Peyer's patch (tissue), 4 donors: ENCODE data around the gene TNFRSF13B. TPM values are rescaled to one million over a fixed set of nuclear protein-coding genes. Genes with fewer than 3 reads are reported as not detected.

Experiments used
- DNase-seq, 3 donors: peaks; one replicate each; pipeline ENCODE4 v3.0.0-alpha.2; 2017 to 2019
- H3K27ac ChIP-seq, 4 donors: fragments of 200-600 bp; sonication (generic); one replicate each; pipeline ENCODE4 v1.5.1; 2016 to 2019
- H3K27me3 ChIP-seq, 2 donors: fragments of 200-600 bp; sonication (generic); one replicate each; pipeline ENCODE4 v1.5.1; 2019
- H3K36me3 ChIP-seq, 3 donors: fragments of 200-600 bp; sonication (generic); one replicate each; pipeline ENCODE4 v1.5.1; 2016 to 2019
- H3K4me1 ChIP-seq, 4 donors: fragments of 200-600 bp; sonication (generic); one replicate each; pipeline ENCODE4 v1.5.1; 2016 to 2019
- H3K4me3 ChIP-seq, 4 donors: fragments of 200-600 bp; sonication (generic); 1 replicate in 3 of 4; 2 replicates in 1 of 4; pipeline ENCODE4 v1.5.1; 2016 to 2019; ENCODE audit warnings: mild to moderate bottlenecking in 1 of 4
- H3K9me3 ChIP-seq, 4 donors: fragments of 200-600 bp; sonication (generic); one replicate each; pipeline ENCODE4 v1.5.1; 2016 to 2019; ENCODE audit warnings: mild to moderate bottlenecking in 1 of 4
- CTCF ChIP-seq, 6 experiments: fragments of 450-650 bp in 4 of 6; fragments of 200-600 bp in 2 of 6; sonication (generic) in 1 of 6; IDR thresholded peaks; one replicate each; pipeline ENCODE4 v1.5.1; 2017 to 2019; ENCODE audit warnings: antibody characterized with exemption in 6 of 6, mild to moderate bottlenecking in 3 of 6, moderate library complexity in 1 of 6
- POLR2A ChIP-seq, 2 donors: fragments of 450-650 bp; IDR thresholded peaks; one replicate each; pipeline ENCODE4 v1.5.1; 2017; ENCODE audit warnings: antibody characterized with exemption in 2 of 2, mild to moderate bottlenecking in 2 of 2, moderate library complexity in 2 of 2
- total RNA-seq, 4 donors: library from RNA; depleted of rRNA; stranded (reverse); fragments of >200 nt; gene quantifications; one replicate each; pipeline ENCODE4 v1.1.0, GENCODE V29; 2016

Gene TNFRSF13B
- 10 to 100 TPM in 1 of 4 donors, 1 to 10 TPM in 1, not detected in 2; 3.2 to 86.6 TPM for total RNA-seq

- H3K36me3 ChIP-seq: no peaks in the 10 kb centered on the region
- peak in 2 of 3 donors; percentile 80 to 86 for DNase-seq
- peaks cover 0 to 11% (median 0%) of the 10 kb centered on the region in 4 donors for H3K4me1 ChIP-seq
- TF ChIP-seq POLR2A (IDR thresholded peaks at IDR 0.05) (no peak), CTCF (IDR thresholded peaks at IDR 0.05) (no peak)
- H3K4me3 ChIP-seq: peak within 1 kb of the TSS in 2 of 4 donors; percentile 40 to 43
- H3K27ac ChIP-seq: peak within 1 kb of the TSS in 2 of 4 donors; percentile 74 to 85
- H3K9me3 ChIP-seq: no peaks in the 10 kb centered on the region
- no peaks in the 10 kb centered on the region for H3K27me3 ChIP-seq
Measured at GRCh38 chr17:16971458-16972338, at the start of gene TNFRSF13B. TSS of gene TNFRSF13B (minus strand) at chr17:16972118. CDS start at chr17:16972075, 43 bp downstream.

GRCh38 chr17:17021194-17021863 is 49.4 kb upstream of the TNFRSF13B start:
- peak overlapping the region in 2 of 4 donors; percentile 27 to 55 for H3K27ac ChIP-seq
- no peak overlapping the region for H3K4me3 ChIP-seq
- TF ChIP-seq CTCF (IDR thresholded peaks at IDR 0.05) (no peak), POLR2A (IDR thresholded peaks at IDR 0.05) (peak in 1 of 2 donors; percentile 25)
- peaks cover 0 to 16% (median 0%) of the 10 kb centered on the region in 4 donors for H3K4me1 ChIP-seq
- no peaks in the 10 kb centered on the region for H3K27me3 ChIP-seq
- H3K36me3 ChIP-seq: no peaks in the 10 kb centered on the region
- peak in 1 of 3 donors; percentile 71 for DNase-seq
- H3K9me3 ChIP-seq: no peaks in the 10 kb centered on the region

- H3K9me3 ChIP-seq: no peaks in the 10 kb centered on the region
- peaks cover 0 to 19% (median 0%) of the 10 kb centered on the region in 4 donors for H3K4me1 ChIP-seq
- TF ChIP-seq POLR2A (IDR thresholded peaks at IDR 0.05) (no peak), CTCF (IDR thresholded peaks at IDR 0.05) (no peak)
- H3K27ac ChIP-seq: peak overlapping the region in 1 of 4 donors; percentile 55
- H3K27me3 ChIP-seq: no peaks in the 10 kb centered on the region
- no peak for DNase-seq
- H3K36me3 ChIP-seq: no peaks in the 10 kb centered on the region
- H3K4me3 ChIP-seq: no peak overlapping the region
Measured at GRCh38 chr17:17020821-17021193, 48.9 kb upstream of the TNFRSF13B start.

GRCh38 chr17:17019891-17020456 is 48.1 kb upstream of the TNFRSF13B start:
- H3K27ac ChIP-seq: no peak overlapping the region
- H3K9me3 ChIP-seq: no peaks in the 10 kb centered on the region
- H3K4me3 ChIP-seq: no peak overlapping the region
- no peak for DNase-seq
- no peaks in the 10 kb centered on the region for H3K36me3 ChIP-seq
- TF ChIP-seq CTCF (IDR thresholded peaks at IDR 0.05): no peak
- TF ChIP-seq POLR2A (IDR thresholded peaks at IDR 0.05): no peak
- peaks cover 0 to 19% (median 0%) of the 10 kb centered on the region in 4 donors for H3K4me1 ChIP-seq
- no peaks in the 10 kb centered on the region for H3K27me3 ChIP-seq

GRCh38 chr17:17019430-17019762 is 47.5 kb upstream of the TNFRSF13B start:
- Histone ChIP-seq H3K27ac (no peak overlapping the region), H3K9me3 (no peaks in the 10 kb centered on the region), H3K27me3 (no peaks in the 10 kb centered on the region), H3K4me1 (peaks cover 0 to 19% (median 0%) of the 10 kb centered on the region in 4 donors), H3K4me3 (no peak overlapping the region), H3K36me3 (no peaks in the 10 kb centered on the region)
- no peak for TF ChIP-seq CTCF (IDR thresholded peaks at IDR 0.05)
- no peak for TF ChIP-seq POLR2A (IDR thresholded peaks at IDR 0.05)
- DNase-seq: peak in 1 of 3 donors; percentile 40
